ENCODE results near the gene SHISA7. TPM values are rescaled to one million over a fixed set of nuclear protein-coding genes. Genes with fewer than 3 reads are reported as not detected.

Gene SHISA7
- total RNA-seq, result not detected in 2 replicates

DNA sequence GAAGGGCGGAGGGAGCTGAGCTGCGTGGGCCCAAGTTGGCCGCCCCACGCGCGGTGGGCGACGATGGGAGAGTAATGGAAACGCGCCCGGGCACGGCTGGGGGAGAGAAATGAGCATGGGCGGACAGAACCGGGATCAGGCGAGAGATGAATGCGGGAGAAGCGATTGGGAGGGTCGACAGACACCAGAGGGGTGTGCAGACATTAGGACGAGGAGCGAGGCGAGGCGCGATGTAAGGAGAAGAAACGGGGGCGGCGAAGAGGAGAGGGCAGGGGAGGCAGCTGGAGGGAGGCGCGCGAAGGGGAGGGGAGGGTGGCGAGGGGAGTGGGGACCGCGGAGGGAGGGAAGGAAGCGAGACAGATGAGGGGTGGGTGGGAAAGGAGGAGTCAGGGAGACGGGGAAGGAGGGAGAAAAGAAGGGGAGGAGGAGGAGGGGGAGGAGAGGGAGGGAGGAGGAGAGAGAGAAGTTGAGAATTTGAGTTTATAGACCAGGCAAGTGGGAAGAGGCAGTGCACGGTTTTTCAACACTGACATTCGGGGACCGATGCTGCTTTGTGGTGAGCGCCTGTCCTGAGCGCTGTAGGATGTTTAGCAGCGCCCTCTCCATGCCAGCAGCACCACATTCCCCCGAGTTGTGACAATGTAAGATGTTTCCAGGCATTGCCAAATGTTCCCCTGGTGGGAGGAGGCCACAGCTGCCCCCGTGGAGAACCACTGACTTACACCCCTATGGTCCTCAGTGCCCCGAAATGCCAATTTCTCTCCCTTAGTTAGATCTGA lies at the start of gene SHISA7:
TSS of gene SHISA7 (minus strand) at position 256 of the 779 bp plus-strand sequence. CDS start 437 bp downstream, outside the sequence.

DNA sequence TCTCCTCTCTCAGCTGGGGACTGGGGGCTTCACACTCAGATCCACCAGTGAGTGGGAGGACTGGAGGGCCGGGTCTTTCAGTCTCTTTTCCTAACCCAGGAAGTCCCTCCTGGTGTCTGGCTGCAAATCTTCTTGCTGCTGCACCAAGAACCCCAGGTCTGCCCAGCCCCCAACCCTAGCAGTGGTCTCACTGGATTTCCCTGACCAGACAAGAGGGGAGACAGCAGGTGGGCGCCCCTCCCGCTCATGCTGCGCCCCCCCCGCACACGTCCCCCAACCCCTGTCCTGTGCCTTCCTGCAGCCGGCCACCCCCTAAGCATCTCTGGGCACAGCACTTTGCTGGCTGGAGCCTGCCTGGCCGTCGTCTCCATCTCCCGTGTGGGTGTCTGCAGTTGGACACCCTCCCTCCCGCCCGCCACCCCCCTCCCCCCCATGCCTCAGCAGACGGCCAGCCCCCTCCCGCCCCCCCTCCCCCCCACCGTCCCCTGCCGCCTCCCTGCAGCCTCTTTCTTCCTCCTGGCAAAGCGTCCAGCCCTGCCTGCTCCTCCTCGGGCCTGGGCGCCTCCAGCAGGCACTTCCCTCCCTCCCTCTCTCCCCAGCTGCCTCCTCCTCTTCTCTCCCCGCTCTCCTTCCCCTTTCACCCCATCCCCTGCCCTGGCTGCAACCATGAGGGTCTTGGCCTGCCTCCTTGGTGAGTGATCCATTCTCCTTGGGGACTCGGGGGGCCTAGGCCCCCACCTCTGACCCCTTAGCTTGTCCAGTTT lies 45.0 kb upstream of the SHISA7 start, which contains the start of gene SSC5D:
TSS of gene SSC5D (plus strand) at position 513 of the 764 bp plus-strand sequence. CDS start at position 667, 154 bp downstream.

DNA sequence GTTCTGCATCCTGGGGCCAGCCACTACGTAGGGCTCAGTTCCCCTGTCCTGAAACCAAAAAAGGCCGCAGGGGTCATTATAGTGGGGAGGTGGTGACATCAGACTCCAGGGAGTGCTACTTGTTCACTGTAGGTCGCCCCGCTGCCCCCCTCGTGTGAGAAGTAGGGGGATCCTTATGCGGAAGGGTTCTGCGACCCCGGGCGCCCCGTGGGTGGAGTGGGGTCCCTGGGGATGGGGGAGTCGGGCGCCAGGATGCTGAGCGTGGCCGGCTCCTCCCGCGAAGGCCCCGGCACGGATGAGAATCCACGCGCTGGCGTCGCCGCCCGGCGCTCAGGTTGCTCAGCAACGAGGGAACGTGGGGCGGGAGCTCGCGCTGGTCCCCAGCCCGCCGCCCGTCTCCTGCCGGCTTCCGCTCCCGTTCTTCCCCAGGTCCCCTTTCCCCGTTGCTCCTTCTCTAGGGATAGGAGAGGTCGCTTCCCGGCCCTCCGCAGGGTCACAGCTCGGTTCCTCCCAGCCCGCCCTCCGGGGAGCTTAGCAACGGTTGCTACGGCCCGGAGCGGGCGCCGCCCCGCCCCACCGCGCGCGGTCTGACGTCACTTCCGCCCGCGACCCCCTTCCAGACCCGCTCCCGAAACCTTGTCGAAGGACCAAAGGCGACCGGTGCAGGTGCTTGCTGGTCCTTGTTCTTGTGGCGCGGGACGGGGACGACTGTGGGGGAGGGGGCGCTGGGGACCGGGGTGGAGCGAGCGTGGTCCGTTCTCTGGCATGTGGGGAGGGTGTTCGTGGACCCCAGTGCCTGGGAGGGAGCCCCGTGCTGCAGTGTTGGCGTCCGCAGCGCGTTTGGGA lies 41.7 kb upstream of the SHISA7 start, which contains the start of gene NAT14:
TSS of gene NAT14 (plus strand) at position 596 of the 846 bp plus-strand sequence. CDS start 521 bp downstream, outside the sequence.

GRCh38 chr19:55476100-55476775 lies 33.1 kb upstream of the SHISA7 start, which contains the start of gene ZNF628:
Gene ZNF628 (plus strand): TSS chr19:55476617. CDS start chr19:55479911, 3,294 bp downstream.

DNA sequence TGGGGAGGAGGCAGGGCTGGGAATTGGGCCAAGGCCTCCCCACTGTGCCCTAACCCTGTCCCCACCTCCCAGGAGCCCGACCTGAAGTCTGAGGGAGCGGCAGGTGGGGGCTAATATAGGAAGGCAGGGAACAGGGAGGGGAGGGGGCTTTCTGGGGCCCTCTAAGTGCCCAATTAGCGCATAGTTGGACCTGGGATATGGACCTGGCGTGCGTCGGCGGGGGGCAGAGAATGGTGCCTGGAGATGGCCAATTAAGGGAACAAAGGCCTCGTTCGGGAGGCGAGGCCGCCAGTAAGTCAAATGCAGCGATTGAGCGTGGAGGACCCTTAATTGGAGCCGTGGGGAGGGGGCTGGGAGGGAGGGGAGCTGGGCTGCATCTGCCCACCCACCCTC lies 21.6 kb upstream of the SHISA7 start, which contains the start of gene C19orf85:
TSS of gene C19orf85 (minus strand) at position 90 of the 393 bp plus-strand sequence. CDS start 197 bp downstream, outside the sequence.

DNA sequence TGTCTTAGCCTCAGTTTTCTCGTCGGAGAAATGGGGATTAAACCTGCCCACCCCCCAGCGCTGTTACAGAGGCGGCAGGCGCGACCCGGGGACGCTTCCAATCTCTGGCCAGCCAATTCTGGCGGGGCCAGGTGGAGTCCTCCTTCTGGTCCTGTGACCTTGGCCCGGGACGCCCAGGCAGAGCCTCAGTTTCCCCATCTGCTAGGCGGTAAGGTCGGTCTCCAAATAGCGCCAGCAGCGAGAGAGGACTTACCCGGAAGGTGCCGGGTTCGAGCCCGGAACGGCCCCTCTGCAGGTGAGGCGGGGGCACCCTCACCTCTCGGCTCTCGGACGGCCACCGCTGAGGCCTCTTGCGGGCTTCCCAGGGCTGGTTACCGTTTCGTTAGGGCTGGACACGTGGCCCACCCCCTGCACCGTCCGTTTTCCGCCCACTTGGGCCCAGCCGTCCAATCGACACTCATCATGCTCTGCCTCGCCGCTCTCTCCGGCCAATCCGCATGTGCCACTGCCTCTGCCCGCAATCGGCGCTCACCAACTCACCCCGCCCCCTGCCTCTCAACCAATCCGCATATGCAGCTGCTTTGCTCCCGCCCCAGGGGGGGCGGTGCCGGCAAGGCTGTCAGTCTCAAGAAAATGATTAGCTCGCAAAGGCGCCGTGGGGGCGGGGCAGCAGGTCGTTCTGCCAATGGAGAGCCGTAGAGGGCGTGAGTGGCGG lies 18.3 kb upstream of the SHISA7 start, which contains the start of gene ISOC2:
TSS of gene ISOC2 (minus strand) at position 384 of the 715 bp plus-strand sequence. CDS start 5,156 bp downstream, outside the sequence.

GRCh38 chr19:55407550-55407799 lies 35.6 kb downstream of the SHISA7 start, which contains the start of gene UBE2S:
Gene UBE2S (minus strand): TSS chr19:55407788. CDS start chr19:55407589, 199 bp downstream.

DNA sequence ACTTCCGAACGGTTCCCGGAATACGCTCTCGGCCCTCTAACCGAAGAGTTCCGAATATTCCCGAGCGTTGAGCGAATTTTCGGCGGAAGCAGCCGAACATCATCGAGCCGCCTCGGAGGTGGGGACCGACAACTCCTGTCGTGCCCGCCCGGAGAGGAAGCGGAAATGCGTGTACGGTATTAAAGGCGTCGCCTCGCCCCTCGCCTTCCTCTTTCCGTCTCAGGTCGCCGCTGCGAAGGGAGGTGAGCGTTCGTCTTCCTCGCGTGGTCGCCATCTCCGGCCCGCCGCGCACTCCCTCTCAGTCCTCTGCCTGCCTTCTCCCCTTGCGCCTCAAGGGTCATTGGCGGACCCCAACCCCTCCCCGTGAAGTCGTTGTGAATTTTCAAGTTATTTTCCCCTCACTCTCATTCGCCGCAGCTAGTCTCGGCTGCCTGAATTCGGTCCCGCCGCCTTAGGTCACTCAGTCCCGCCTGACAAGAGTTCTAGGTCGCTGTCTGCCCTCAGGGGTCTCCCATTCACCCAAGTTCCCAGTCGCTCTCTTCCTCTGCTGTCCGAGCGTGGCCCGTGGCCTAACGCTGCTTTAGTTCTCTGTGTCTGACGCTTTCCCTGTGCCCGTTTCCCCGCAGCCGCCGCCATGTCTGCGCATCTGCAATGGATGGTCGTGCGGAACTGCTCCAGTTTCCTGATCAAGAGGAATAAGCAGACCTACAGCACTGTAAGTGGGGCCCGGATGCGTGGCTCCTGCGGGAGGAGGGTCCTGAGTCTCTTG lies 57.2 kb downstream of the SHISA7 start, which contains the start of gene RPL28:
TSS of gene RPL28 (plus strand) at position 209 of the 769 bp plus-strand sequence. CDS start at position 635, 426 bp downstream.

DNA sequence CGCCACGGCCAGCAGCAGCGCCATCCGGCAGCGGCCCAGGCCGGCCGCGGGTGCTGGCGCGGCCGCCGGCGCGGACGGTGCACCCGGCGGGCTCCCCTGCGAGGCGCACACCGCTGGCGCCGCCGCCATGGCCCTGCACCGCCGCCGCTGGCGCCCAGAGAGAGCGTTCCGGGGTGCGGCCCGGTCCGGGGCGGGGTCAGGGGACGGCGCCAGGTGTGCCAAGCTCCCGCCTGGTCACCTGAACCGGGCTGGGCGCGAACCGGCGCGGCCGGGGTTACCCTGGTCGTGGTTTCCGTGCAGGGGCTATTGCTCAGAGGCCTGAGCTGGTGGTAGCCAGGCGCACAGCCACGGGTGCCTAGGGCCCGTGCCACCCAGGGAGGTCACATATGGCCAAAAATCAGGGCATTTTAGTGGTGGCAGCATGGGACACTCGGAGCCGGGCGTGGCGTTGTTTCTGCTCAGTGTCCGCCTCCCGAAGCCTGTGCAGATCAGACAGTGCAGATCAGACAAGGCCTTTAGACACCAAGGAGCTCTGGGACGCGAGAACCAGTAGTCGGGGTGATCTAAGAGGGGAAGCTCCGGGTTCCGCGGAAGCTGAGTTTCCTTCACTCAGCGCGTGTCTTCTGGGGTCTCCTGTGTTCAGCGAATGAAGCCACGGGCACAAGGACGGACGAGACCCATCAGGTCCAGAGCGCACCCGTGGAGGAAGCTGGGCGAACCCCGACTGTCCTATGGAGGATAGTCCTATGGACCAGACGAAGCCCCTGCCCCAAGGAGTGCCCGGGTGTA lies 58.8 kb downstream of the SHISA7 start, which contains the start of gene TMEM238:
TSS of gene TMEM238 (minus strand) at position 162 of the 789 bp plus-strand sequence. CDS start at position 129, 33 bp downstream.

Other genes with a start within 250 kb of the SHISA7 start
- gene PTPRH, start 233.8 kb downstream of the SHISA7 start, total RNA-seq, result 6.9 and 14.5 TPM in 2 replicates
- 0.86 and 1.8 TPM in 2 replicates for gene TMEM86B, start 214.5 kb downstream of the SHISA7 start, total RNA-seq
- gene PPP6R1, start 184.3 kb downstream of the SHISA7 start, total RNA-seq, result 31.7 and 45.6 TPM in 2 replicates
- 70.7 and 106 TPM in 2 replicates for gene HSPBP1, start 163.2 kb downstream of the SHISA7 start, total RNA-seq
- 4.3 and 9.0 TPM in 2 replicates for gene BRSK1, start 159.3 kb downstream of the SHISA7 start, total RNA-seq
- not detected in 2 replicates for gene TMEM150B, start 118.0 kb downstream of the SHISA7 start, total RNA-seq
- gene KMT5C, start 103.4 kb downstream of the SHISA7 start, total RNA-seq, result 6.9 and 11.0 TPM in 2 replicates
- under 0.01 TPM in 1 of 2 replicates, not detected in the other for gene COX6B2, start 88.6 kb downstream of the SHISA7 start, total RNA-seq
- not detected in 2 replicates for gene GARIN5B, start 80.0 kb downstream of the SHISA7 start, total RNA-seq
- 1.8 and 4.3 TPM in 2 replicates for gene IL11, start 72.8 kb downstream of the SHISA7 start, total RNA-seq
- not detected in 2 replicates for gene TMEM190, start 66.5 kb downstream of the SHISA7 start, total RNA-seq
- gene TMEM238, start 59.0 kb downstream of the SHISA7 start, total RNA-seq, result not detected in 2 replicates
- 437 and 447 TPM in 2 replicates for gene RPL28, start 57.4 kb downstream of the SHISA7 start, total RNA-seq
- 121 and 166 TPM in 2 replicates for gene UBE2S, start 35.5 kb downstream of the SHISA7 start, total RNA-seq
- 120 and 181 TPM in 2 replicates for gene ISOC2, start 18.3 kb upstream of the SHISA7 start, total RNA-seq
- 0.29 TPM in 1 of 2 replicates, not detected in the other for gene C19orf85, start 21.5 kb upstream of the SHISA7 start, total RNA-seq
- gene ZNF628, start 33.3 kb upstream of the SHISA7 start, total RNA-seq, result 2.5 and 2.6 TPM in 2 replicates
- gene NAT14, start 41.9 kb upstream of the SHISA7 start, total RNA-seq, result 37.4 and 39.8 TPM in 2 replicates
- gene SSC5D, start 45.1 kb upstream of the SHISA7 start, total RNA-seq, result 2.3 and 6.7 TPM in 2 replicates
- gene SBK2, start 93.8 kb upstream of the SHISA7 start, total RNA-seq, result not detected in 2 replicates
- 0.58 TPM in 1 of 2 replicates, not detected in the other for gene SBK3, start 102.2 kb upstream of the SHISA7 start, total RNA-seq
- gene ZNF579, start 137.5 kb upstream of the SHISA7 start, total RNA-seq, result 6.1 and 6.6 TPM in 2 replicates
- 1.9 and 3.2 TPM in 2 replicates for gene FIZ1, start 156.2 kb upstream of the SHISA7 start, total RNA-seq
- 10.5 and 35.7 TPM in 2 replicates for gene ZNF524, start 157.0 kb upstream of the SHISA7 start, total RNA-seq
- 2.6 and 3.5 TPM in 2 replicates for gene ZNF865, start 162.3 kb upstream of the SHISA7 start, total RNA-seq
- gene ZNF784, start 181.3 kb upstream of the SHISA7 start, total RNA-seq, result 3.7 and 6.6 TPM in 2 replicates
- gene ZNF580, start 197.7 kb upstream of the SHISA7 start, total RNA-seq, result 5.8 and 10.4 TPM in 2 replicates
- 19.9 and 23.0 TPM in 2 replicates for gene ZNF581, start 200.3 kb upstream of the SHISA7 start, total RNA-seq
- 8.3 and 11.5 TPM in 2 replicates for gene CCDC106, start 204.9 kb upstream of the SHISA7 start, total RNA-seq
- 201 and 229 TPM in 2 replicates for gene U2AF2, start 211.7 kb upstream of the SHISA7 start, total RNA-seq
- gene EPN1, start 231.9 kb upstream of the SHISA7 start, total RNA-seq, result 104 and 157 TPM in 2 replicates

All from myometrial cell (primary cell).